ENCODE measurements around the gene RAB5B. TPM values are rescaled to one million over a fixed set of nuclear protein-coding genes. Genes with fewer than 3 reads are reported as not detected.
"Not testable (repeated sequence)": the region's sequence is repeated elsewhere in the genome, so short reads cannot be mapped to it uniquely, and the experiment has no call there.

RAB5B gene
- total and polyA plus RNA-seq, 3 donors from 2014 or later, result 139 to 198 (median 144) TPM

GRCh38 chr12:56040151-56040550 is 66.3 kb downstream of the RAB5B start:
- no peak overlapping the region for H3K4me3 ChIP-seq
- WGBS, 2 donors, result 86 to 100% methylated on average over 1 of the region's 1 CpG
- intact Hi-C loops (cut with DNase I; ENCODE audit: low total_unique reads), result no loop called here
- no peak overlapping the region for H3K27ac ChIP-seq
- TF ChIP-seq POLR2A (IDR thresholded peaks at IDR 0.05), result no peak
- TF ChIP-seq CTCF (IDR thresholded peaks at IDR 0.05), result no peak
- H3K27me3 ChIP-seq, result no peaks in the 10 kb centered on the region
- peaks cover 13% of the 10 kb centered on the region for H3K4me1 ChIP-seq
- H3K9me3 ChIP-seq, result no peaks in the 10 kb centered on the region
- no peaks in the 10 kb centered on the region for H3K36me3 ChIP-seq (ENCODE audit: low read depth, missing control alignments)
- no peak for DNase-seq

GRCh38 chr12:56040963-56041551 is 67.2 kb downstream of the RAB5B start:
- Histone ChIP-seq H3K36me3 (ENCODE audit: low read depth, missing control alignments) (no peaks in the 10 kb centered on the region), H3K27ac (peak overlapping the region; percentile 97), H3K4me3 (peak overlapping the region; percentile 88 to 97), H3K4me1 (peaks cover 13% of the 10 kb centered on the region), H3K27me3 (no peaks in the 10 kb centered on the region), H3K9me3 (no peaks in the 10 kb centered on the region)
- TF ChIP-seq CTCF (IDR thresholded peaks at IDR 0.05) (peak in 2 of 3 experiments; percentile 7 to 49), POLR2A (IDR thresholded peaks at IDR 0.05) (no peak)
- intact Hi-C loops (cut with DNase I; ENCODE audit: low total_unique reads), result no loop called here
- no peak for DNase-seq
- 44 to 55% methylated on average over 14 of the region's 14 CpGs for WGBS, 2 donors

GRCh38 chr12:56041552-56042429 is 67.9 kb downstream of the RAB5B start, which contains the start of gene RPS26:
TSS of gene RPS26 (plus strand) at chr12:56041918. CDS start at chr12:56042167, 249 bp downstream.
- peak within 1 kb of the TSS; percentile 88 to 97 for H3K4me3 ChIP-seq
- TF ChIP-seq CTCF (IDR thresholded peaks at IDR 0.05), result peak; percentile 1 to 36 (median 4)
- no peak for TF ChIP-seq POLR2A (IDR thresholded peaks at IDR 0.05)
- no peaks in the 10 kb centered on the region for H3K27me3 ChIP-seq
- WGBS, 2 donors, result 0 to 1% methylated on average over 30 to 50 of the region's 50 CpGs
- H3K27ac ChIP-seq, result peak within 1 kb of the TSS; percentile 97
- DNase-seq, result peak; percentile 97
- peaks cover 13% of the 10 kb centered on the region for H3K4me1 ChIP-seq
- intact Hi-C loops (cut with DNase I; ENCODE audit: low total_unique reads), result no loop called here
- H3K9me3 ChIP-seq, result no peaks in the 10 kb centered on the region
- H3K36me3 ChIP-seq (ENCODE audit: low read depth, missing control alignments), result no peaks in the 10 kb centered on the region

GRCh38 chr12:56042430-56042813 is 68.5 kb downstream of the RAB5B start:
- DNase-seq; H3K9me3 ChIP-seq; intact Hi-C loops (cut with DNase I; ENCODE audit: low total_unique reads); H3K4me1 ChIP-seq; H3K27me3 ChIP-seq; H3K36me3 ChIP-seq (ENCODE audit: low read depth, missing control alignments): not testable (repeated sequence)
- Histone ChIP-seq H3K27ac (peak overlapping the region; percentile 97), H3K4me3 (peak overlapping the region; percentile 88 to 97)
- WGBS, 2 donors, result 0% methylated on average over 12 to 20 of the region's 20 CpGs

- WGBS, 2 donors, result 17 to 26% methylated on average over 9 of the region's 9 CpGs
- H3K4me3 ChIP-seq, result peak overlapping the region; percentile 88 to 97
- no peaks in the 10 kb centered on the region for H3K36me3 ChIP-seq (ENCODE audit: low read depth, missing control alignments)
- TF ChIP-seq CTCF (IDR thresholded peaks at IDR 0.05) (no peak), POLR2A (IDR thresholded peaks at IDR 0.05) (no peak)
- DNase-seq, result no peak
- intact Hi-C loops (cut with DNase I; ENCODE audit: low total_unique reads), result no loop called here
- H3K27me3 ChIP-seq, result no peaks in the 10 kb centered on the region
- no peaks in the 10 kb centered on the region for H3K9me3 ChIP-seq
- peak overlapping the region; percentile 97 for H3K27ac ChIP-seq
- H3K4me1 ChIP-seq, result peaks cover 10% of the 10 kb centered on the region
These were observed 69.0 kb downstream of the RAB5B start for GRCh38 chr12:56042843-56043242.

All from testis (tissue), 3 donors.